CD4-positive, alpha-beta T cell treated with Interleukin-6 for 4 hours (primary cell): ENCODE measurements around the gene PRMT2.
"Not testable (repeated sequence)": the region's sequence is repeated elsewhere in the genome, so short reads cannot be mapped to it uniquely, and the experiment has no call there.

Source experiments
- DNase-seq: peaks from one replicate; pipeline ENCODE4 v3.0.0-alpha.2; 2020; ENCODE audit warnings: mixed read lengths

Gene PRMT2

GRCh38 chr21:46675595-46676280 lies 40.3 kb downstream of the PRMT2 start:
- DNase-seq, result no peak

GRCh38 chr21:46676542-46676941 lies 41.1 kb downstream of the PRMT2 start:
- not testable (repeated sequence) for DNase-seq

GRCh38 chr21:46681593-46681992 lies 46.1 kb downstream of the PRMT2 start:
- DNase-seq, result not testable (repeated sequence)

GRCh38 chr21:46698652-46699051 lies 63.2 kb downstream of the PRMT2 start:
- not testable (repeated sequence) for DNase-seq

GRCh38 chr21:46699104-46699503 lies 63.6 kb downstream of the PRMT2 start:
- DNase-seq, result not testable (repeated sequence)
